GM19023 (cell line): ENCODE data around the gene RBP7.
"Not testable (repeated sequence)": the region's sequence is repeated elsewhere in the genome, so short reads cannot be mapped to it uniquely, and the experiment has no call there.

Experiments used
- ATAC-seq: cut with Tn5 transposase; IDR thresholded peaks from one replicate; pipeline ENCODE4 v1.9.1; 2021; ENCODE audit warnings: mild to moderate bottlenecking, moderate library complexity; ENCODE audit not compliant: unreplicated experiment

The RBP7 gene

DNA sequence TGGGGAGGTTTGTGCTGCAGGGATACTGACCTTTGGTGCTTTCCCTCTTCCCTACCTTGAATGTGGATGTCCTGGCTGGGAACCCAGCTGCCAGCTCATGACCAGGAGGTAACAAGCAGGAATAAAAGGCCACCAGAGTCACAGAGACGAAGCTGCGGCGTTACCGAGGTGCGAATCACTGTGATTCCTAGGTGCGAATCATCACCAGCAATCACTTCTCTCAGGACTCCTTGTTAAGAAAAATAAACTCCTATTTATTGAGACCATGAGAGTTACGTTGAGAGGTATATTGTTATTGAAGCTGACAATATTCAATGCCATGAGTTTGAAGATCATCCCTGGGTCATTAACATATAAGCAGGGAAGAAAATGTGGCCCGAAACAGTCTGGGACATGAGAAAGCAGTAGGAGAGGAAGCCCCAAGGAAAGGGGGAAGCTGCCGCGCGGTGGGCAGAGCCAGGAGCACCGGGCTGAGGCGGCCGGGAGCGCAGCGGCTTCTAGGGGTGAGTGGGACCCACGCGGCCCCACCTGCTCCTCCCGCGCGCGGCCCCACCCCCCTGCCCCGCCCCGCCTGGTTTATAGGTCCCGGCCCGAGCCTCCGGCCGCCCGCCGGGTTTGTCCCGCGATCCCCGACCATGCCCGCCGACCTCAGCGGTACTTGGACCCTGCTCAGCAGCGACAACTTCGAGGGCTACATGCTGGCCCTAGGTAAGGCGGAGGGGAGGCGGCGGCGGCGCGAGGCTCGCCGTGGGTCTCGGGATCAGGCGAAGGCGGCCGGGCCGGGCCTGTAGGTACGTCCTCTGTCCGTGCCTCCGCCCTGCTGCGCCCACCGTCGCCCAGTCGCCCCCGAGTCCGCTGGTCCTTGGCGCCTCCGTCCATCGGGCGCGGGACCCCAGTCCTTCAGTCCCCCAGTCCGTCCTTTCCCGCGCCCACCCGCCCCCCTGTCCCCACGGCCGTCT is at the start of gene RBP7:
Gene RBP7, plus strand, starts transcription at position 605 of the 959 bp plus-strand sequence. Its CDS starts 31 bp downstream, at position 636.
- no peak for ATAC-seq

DNA sequence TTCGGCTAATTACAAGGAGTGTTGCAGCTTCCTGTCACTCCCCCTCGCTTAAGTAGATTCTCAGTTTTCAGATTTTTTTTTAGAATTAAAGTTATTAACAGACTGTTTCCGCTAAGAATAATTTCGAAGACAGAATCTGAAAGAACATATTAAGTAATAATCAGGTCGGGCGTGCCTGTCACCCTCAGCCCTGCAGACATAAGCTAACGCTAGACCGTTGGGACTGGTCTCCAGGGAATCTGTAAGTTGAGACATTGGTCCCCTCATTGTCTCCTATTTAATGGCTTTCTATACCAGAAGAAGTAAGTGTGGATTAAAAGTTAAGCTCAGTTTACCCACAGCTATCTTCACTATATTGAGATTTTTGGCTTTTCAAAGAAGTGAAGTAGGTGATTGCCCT is 39.3 kb upstream of the RBP7 start:
- ATAC-seq = no peak

- ATAC-seq = no peak
Observed at GRCh38 chr1:9960011-9960410, 37.0 kb upstream of the RBP7 start.

DNA sequence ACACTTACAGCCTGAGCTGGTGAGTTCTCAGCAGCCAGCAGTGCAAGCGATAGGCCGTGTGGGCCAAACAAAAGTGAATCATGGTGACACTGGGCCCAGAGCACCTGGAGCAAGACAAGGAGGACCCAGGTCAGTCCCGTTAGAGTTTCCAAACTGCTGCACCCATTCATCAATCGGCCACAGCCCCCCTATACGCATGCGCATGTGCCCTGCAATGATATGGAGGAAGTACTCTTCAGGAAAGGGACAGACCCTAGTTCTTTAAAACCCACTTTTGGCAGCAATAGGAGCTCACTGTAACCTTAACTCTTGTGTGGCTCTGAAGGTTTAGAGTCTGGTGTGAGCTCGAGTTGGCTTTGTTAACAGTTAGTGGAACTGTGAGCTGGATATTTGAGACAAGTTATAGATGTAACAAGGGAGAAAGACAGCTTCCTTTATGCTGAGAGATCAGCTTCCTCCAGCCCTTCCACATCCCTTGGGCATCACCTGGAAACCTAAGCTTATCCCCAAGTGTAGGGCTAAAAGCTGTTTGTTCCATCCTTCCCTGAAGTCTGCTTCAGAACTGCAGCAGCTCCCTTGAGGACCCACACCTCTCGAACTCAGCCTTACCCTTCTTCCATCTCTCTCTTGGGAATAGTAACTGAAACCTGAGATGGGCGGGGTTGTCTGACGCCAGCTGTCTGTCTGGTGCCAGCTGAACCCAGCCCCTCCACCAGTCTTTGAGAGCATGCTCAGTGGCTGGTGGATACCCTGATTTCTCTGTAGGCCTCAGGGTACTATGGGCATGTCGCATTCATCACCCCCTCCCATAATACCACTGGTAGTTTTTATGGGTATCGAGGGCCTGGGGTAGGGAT is 36.1 kb upstream of the RBP7 start:
- ATAC-seq = no peak

DNA sequence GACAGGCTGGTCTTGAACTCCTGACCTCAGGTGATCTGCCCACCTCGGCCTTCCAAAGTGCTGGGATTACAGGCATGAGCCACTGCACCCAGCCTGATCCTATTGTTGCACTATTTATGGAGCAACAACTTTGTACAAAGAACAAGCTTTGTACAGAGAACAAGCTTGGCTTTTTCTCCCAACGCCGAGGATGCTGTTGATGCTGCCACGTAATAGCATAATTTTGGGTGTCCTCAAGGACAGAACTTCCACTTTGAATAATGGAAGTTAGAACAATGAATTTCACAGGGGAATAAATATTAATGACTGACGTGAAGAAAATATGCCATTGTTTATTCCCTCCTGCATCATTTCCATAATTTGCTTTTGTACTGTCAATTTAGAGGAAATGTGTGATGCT is 12.8 kb upstream of the RBP7 start:
- ATAC-seq = no peak

- ATAC-seq = no peak
Observed at GRCh38 chr1:9985001-9985400, 12.0 kb upstream of the RBP7 start.

- no peak for ATAC-seq
Observed at GRCh38 chr1:9989773-9990172, 7.3 kb upstream of the RBP7 start.

- ATAC-seq = no peak
Observed at GRCh38 chr1:9990944-9991343, 6.1 kb upstream of the RBP7 start.

- no peak for ATAC-seq
Observed at GRCh38 chr1:9992910-9993309, 4.1 kb upstream of the RBP7 start.

DNA sequence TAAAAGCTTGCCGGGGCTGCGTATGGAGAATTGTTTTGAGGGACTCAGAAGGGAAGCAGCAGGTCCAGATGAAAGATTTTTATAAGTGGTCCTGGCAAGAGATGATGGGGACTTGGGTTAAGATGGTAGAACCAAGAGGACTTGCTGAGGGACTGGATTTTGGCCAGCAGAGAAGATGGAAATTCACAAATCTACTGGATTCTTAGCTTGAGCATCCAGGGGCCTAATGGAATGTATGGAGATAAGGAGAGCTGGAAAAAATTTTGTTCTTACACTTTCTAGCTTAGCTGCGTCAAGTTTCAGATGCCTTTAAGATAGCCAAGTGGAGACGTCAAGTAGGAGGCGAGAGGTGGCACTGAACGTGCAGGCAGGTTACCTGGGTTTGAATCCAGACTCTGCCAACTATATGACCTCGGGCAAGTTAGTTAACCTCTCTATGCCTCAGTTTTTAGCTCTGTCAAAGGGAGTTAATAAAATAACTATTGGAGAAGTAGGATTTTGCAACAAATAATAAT is 3.4 kb upstream of the RBP7 start:
- no peak for ATAC-seq

- ATAC-seq = no peak
Observed at GRCh38 chr1:10001016-10001665, 4.1 kb downstream of the RBP7 start.

GRCh38 chr1:10005248-10005647 is 8.2 kb downstream of the RBP7 start:
- ATAC-seq = not testable (repeated sequence)

DNA sequence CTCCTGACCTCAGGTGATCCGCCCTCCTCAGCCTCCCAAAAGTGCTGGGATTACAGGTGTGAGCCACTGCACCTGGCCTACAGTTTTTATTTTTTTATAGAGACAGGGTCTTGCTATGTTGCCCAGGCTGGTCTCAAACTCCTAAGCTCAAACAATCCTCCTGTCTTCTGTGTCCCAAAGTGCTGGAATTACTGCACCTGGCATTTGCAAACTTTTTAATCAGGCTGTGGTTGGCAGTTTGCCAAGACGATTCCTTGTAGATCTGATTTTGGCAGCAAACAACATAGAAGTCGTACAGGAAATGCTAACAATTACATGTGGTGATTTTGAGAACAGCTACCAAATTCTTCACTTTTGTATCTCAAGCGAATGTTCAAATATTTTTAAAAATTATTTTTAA is 10.1 kb downstream of the RBP7 start:
- no peak for ATAC-seq

GRCh38 chr1:10014016-10014415 is 17.0 kb downstream of the RBP7 start:
- ATAC-seq = no peak

- ATAC-seq = no peak
Observed at GRCh38 chr1:10019561-10019960, 22.5 kb downstream of the RBP7 start.

DNA sequence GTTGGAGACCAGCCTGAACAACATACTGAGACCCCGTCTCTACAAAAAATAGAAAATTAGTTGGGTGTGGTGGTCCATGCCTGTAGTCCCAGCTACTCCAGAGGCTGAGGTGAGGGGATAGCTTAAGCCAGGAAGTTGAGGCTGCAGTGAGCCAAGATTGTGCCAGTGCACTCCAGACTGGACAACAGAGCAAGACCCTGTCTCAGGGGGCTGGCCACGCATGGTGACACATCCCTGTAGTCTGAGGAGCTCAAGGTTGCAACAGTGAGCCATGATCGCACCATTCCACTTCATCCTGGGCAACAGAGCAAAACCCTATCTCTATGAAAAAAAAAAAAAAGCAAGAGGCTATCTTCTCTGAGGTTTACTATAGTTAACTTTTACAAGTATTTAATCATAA is 23.1 kb downstream of the RBP7 start:
- no peak for ATAC-seq

DNA sequence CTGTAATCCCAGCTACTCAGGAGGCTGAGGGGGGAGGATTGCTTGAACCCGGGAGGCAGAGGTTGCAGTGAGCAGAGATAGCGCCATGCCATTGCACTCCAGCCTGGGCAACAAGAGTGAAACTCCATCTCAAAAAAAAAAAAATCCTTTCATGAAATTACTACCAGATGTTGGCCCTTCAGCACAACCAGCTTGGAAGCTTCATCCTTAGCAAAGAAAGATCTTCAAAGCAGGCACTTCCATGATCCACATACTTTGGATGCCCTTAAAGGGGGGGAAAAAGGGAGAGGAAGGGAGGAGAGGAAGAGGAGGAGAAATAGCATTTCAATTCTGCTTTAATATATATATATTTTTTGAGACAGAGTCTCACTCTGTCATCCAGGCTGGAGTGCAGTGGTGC is 23.6 kb downstream of the RBP7 start:
- ATAC-seq = not testable (repeated sequence)

- ATAC-seq = not testable (repeated sequence)
Observed at GRCh38 chr1:10021992-10022391, 25.0 kb downstream of the RBP7 start.

DNA sequence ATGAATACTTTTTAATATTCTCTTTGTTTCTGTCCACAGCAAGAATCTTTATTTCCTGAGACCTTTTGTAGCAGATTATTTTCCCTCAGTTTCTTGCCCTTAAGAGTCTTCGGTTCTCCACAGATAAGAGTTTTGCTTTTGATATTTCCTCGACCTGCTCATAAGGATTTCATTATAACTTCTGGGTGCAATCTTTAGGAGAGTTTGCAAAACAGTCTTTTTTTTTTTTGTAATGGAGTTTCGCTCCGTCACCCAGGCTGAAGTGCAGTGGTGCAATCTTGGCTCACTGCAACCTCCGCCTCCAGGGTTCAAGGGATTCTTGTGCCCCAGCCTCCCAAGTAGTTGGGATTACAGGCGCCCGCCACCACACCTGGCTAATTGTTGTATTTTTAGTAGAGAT is 25.6 kb downstream of the RBP7 start:
- ATAC-seq = no peak

DNA sequence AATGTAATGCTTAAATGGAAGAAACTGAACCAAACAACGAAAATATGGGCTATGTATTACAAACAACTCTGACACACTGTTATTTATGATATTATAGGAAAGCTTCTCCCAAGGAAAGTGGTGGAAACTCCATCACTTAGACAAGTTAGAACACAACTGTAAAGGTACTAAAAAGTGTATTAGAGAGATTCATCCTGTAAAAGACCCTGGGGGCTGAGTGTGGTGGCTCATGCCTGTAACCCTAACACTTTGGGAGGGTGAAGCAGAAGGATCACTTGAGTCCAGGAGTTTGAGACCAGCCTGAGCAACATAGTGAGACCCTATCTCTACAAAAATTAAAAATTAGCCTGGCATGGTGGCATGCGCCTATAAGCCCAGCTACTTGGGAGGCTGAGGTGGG is 28.3 kb downstream of the RBP7 start:
- ATAC-seq = no peak

GRCh38 chr1:10027027-10027426 is 30.0 kb downstream of the RBP7 start:
- ATAC-seq = no peak
